Pons (tissue), 1 donor: Measurements from ENCODE around the gene ZNF543.
"Not testable (repeated sequence)": the region's sequence is repeated elsewhere in the genome, so short reads cannot be mapped to it uniquely, and the experiment has no call there.

Experiments used
- DNase-seq: peaks from one replicate; pipeline ENCODE4 v3.0.0-alpha.2; 2016; ENCODE audit warnings: low spot score

The ZNF543 gene

GRCh38 chr19:57321116-57321515 lies 844 bp downstream of the ZNF543 start:
- no peak for DNase-seq

GRCh38 chr19:57321751-57322150 lies 1.5 kb downstream of the ZNF543 start:
- DNase-seq = no peak

DNA sequence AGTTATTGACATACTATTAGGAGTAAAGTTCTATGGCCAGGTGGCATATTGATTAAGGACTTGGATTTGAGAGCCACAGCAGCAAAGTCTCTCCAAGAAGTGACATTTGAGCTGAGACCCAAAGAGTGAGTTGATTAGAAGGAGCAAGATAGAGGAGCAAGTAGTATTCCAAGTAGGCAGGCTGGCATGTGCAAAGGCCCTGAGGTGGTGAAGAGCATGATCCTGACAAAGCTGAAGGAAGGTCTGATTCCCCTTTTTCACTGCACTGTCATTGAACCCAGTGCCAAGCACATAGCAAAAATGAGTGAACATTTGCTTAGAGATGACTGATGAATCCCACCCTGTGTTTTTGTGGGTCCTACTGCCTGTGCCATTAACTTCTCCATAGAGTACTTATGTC lies 4.7 kb downstream of the ZNF543 start:
- DNase-seq = no peak

GRCh38 chr19:57327993-57328392 lies 7.7 kb downstream of the ZNF543 start:
- no peak for DNase-seq

GRCh38 chr19:57334191-57334590 lies 13.9 kb downstream of the ZNF543 start:
- DNase-seq = no peak

DNA sequence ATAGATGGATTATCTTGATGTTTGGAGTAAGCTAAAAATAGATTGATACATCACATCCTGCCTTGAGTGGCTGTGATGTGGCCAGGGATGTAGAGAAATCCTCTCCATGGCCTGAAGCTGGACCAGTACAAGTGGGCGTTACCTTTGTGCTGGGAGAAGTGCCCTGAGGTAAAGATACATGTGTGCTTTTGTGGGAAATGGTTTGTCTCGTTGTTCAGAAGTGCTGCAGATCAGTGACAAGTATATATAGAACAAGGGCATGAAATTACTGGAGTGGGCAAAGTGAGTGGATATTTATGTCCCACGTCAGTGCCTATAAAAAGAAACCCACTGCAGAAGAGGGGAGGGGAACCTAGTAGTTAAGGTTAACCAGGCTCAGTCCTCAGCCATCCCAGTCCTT lies 18.6 kb downstream of the ZNF543 start:
- DNase-seq = no peak

GRCh38 chr19:57342582-57342981 lies 22.3 kb downstream of the ZNF543 start:
- DNase-seq = no peak

- no peak for DNase-seq
Observed at GRCh38 chr19:57348136-57348535, 27.9 kb downstream of the ZNF543 start.

DNA sequence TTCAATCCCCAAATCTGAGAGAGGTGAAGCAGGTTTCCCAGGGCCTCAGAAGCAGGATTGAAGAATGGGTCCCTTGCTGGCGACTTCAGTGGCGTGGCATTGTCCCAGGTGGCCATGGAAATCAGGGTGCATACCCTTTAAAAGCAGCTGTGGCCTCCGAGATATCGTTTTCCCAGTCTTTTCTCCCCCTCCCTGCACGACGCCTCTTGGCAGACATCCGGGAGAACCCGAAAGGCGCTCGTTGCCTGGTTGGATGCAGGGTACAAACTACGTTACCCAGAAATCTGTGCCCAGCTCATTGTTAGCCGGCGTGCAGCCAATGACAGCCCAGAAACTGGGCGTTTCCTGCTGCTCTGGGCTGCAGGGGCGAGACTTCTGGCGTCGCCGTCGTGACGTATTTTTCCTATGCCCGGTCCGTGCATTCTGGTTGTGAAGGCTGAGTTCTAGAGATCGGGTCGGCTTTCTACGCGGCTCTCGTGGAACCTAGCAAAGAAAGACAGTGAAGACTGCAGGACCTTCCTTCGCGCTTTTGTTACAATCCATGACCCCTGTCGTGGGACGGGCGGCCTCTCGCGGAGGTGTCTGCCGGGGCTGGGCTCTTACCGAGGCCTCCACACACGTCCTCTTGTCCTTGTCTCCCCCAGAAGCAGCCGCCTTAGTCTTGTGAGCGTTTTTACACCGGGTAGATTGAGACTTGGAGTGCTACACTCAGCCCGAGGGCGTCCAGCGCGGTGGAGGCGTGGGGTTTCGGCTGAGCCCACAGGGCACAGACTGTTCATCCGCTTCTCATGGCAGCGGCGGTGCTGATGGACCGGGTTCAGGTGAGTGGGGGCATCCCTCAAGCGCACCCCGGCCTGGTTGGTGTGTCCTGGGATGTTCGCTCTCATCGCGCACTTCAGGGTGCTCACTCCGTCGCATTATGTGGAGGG lies 30.9 kb downstream of the ZNF543 start, which contains the start of gene ZNF304:
Gene ZNF304, plus strand, starts transcription at position 395 of the 929 bp plus-strand sequence. Its CDS starts 394 bp downstream, at position 789.
- peak; percentile 96 for DNase-seq

DNA sequence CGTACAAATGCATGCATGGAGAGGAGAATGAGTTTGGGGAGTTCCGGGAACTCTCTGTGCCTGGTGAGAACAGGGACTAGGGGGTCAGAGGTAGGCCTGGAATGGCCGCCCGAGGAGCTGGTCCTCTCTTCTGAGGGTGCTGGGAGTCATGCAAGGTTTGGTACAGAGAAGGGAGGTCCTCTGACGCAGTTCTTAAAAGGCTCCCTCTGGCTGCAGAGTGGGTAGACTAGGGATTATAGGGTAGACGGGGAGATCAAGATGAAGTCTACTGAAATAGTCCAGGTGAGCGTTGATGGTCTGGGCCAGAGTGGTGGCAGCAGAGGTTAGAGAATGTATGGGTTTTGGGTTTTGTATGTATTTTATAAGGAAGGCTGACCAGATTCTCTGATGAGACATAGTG lies 31.6 kb downstream of the ZNF543 start:
- DNase-seq = no peak

GRCh38 chr19:57355916-57356315 lies 35.6 kb downstream of the ZNF543 start:
- no peak for DNase-seq

DNA sequence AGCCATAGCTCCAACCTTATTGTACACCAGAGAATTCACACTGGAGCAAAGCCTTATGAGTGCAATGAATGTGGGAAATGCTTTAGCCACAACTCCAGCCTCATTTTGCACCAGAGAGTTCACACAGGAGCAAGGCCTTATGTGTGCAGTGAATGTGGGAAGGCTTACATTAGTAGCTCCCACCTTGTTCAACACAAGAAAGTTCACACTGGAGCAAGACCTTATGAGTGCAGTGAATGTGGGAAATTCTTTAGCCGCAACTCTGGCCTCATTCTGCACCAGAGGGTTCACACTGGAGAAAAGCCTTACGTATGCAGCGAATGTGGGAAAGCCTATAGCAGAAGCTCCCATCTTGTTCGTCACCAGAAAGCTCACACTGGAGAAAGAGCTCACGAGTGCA lies 37.1 kb downstream of the ZNF543 start:
- DNase-seq = no peak

GRCh38 chr19:57359300-57359699 lies 39.0 kb downstream of the ZNF543 start:
- no peak for DNase-seq

GRCh38 chr19:57362419-57362818 lies 42.1 kb downstream of the ZNF543 start:
- no peak for DNase-seq

GRCh38 chr19:57362997-57363687 lies 42.9 kb downstream of the ZNF543 start, which contains the start of the genes TRAPPC2B and ZNF547:
Gene TRAPPC2B (plus strand): TSS chr19:57363551. CDS start chr19:57364834, 1,283 bp downstream.
Gene ZNF547 (plus strand): TSS chr19:57363551. CDS start chr19:57368556, 5,005 bp downstream.
- peak; percentile 98 for DNase-seq

DNA sequence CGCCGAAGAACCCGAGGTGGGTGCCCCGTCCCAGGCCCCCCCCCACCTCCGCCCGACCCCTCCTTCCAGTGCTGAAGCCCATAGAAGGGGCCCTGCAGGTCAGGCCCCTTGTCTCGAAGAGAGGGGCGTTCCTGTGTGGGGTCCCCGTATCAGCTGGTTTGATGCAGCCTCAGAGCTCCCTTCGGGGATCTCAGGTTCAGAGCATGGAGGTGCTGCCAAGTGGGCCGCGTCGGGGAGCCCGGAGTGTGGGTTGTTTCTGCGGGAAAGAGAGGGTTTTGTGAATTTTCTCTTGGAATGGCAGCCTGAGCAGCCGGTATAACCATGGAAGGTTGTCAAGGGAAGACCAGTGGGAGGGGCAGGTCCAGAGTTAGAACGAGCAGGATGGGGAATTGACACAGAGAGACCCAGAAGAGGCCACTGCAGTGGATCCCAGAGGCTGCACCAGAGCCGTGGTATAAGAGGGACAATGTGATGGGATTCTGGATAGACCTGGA lies 43.5 kb downstream of the ZNF543 start:
- DNase-seq = peak; percentile 4

- DNase-seq = no peak
Observed at GRCh38 chr19:57366776-57367175, 46.5 kb downstream of the ZNF543 start.

DNA sequence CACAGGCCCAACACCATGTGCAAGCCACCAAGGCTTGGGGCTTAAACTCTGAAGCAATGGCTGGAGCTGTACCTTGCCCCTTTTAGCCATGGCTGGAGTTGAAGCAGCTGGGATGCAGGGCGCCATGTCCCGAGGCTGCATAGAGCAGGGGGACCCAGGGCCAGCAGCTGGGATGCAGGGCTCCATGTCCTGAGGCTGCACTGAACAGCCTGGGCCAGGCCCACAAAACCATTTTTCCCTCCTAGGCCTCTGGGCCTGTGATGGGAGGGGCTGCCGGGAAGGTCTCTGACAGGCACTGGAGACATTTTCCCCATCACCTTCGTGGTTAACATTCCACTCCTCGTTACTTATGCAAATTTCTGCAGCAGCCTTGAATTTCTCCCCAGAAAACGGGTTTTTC lies 53.9 kb downstream of the ZNF543 start:
- DNase-seq = no peak

- DNase-seq = not testable (repeated sequence)
Observed at GRCh38 chr19:57374647-57375046, 54.4 kb downstream of the ZNF543 start.

DNA sequence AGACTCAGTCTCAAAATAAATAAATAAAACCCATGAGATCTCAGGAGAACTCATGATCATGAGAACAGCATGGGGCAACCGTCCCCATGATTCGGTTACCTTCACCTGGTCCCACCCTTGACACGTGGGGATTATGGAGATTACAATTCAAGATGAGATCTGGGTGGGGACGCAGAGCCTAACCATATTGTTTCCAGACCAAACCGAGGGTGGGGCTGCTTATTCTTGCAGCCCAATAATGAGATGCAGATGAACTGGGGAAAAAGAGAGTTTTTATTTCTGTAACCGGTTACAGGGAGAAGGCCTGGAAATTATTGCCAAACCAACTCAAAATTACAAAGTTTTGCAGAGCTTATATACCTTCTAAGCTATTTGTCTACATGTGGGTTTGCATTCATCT lies 55.9 kb downstream of the ZNF543 start:
- no peak for DNase-seq

DNA sequence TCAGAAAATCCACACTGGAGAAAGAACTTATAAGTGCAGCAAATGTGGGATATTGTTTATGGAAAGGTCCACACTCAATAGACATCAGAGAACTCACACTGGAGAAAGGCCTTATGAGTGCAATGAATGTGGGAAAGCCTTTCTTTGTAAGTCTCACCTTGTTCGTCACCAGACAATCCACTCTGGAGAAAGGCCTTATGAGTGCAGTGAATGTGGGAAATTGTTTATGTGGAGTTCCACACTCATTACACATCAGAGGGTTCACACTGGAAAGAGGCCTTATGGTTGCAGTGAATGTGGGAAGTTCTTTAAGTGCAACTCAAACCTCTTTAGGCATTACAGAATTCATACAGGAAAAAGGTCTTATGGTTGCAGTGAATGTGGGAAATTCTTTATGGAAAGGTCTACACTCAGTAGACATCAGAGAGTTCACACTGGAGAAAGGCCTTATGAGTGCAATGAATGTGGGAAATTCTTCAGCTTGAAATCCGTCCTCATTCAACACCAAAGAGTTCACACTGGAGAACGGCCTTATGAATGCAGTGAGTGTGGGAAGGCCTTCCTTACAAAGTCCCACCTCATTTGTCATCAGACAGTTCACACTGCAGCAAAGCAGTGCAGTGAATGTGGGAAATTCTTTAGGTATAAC lies 57.4 kb downstream of the ZNF543 start:
- DNase-seq = no peak
